Endothelial cell (in vitro differentiated cells): Measurements from ENCODE around the gene GRID1. TPM values are rescaled to one million over a fixed set of nuclear protein-coding genes. Genes with fewer than 3 reads are reported as not detected.

Experiments used
- DNase-seq: peaks from one replicate; pipeline ENCODE4 v3.0.0; 2021; ENCODE audit warnings: low spot score
- H3K27ac Mint-ChIP-seq: one replicate; pipeline ENCODE4 v1.8.0; 2021; ENCODE audit warnings: mixed read lengths, inconsistent platforms; ENCODE audit not compliant: unreplicated experiment
- H3K27me3 Mint-ChIP-seq: one replicate; pipeline ENCODE4 v1.8.0; 2021; ENCODE audit warnings: mild to moderate bottlenecking, moderate library complexity, mixed read lengths, inconsistent platforms; ENCODE audit not compliant: unreplicated experiment
- H3K36me3 Mint-ChIP-seq: one replicate; pipeline ENCODE4 v1.8.0; 2021; ENCODE audit warnings: mild to moderate bottlenecking, low read depth, mixed read lengths, inconsistent platforms; ENCODE audit not compliant: unreplicated experiment
- H3K4me1 Mint-ChIP-seq: one replicate; pipeline ENCODE4 v1.8.0; 2021; ENCODE audit warnings: mild to moderate bottlenecking, mixed read lengths, inconsistent platforms; ENCODE audit not compliant: unreplicated experiment
- H3K4me3 Mint-ChIP-seq: one replicate; pipeline ENCODE4 v1.8.0; 2021; ENCODE audit warnings: mild to moderate bottlenecking, mixed read lengths, inconsistent platforms; ENCODE audit not compliant: unreplicated experiment
- H3K9me3 Mint-ChIP-seq: one replicate; pipeline ENCODE4 v1.8.0; 2021; ENCODE audit warnings: mixed read lengths, inconsistent platforms; ENCODE audit not compliant: unreplicated experiment
- total RNA-seq: library from RNA; stranded (reverse); fragmentation: NEBNext Ultra II Directional; extraction: Animal tissue kit (Norgen Biotek cat#: 25700); gene quantifications from one replicate; pipeline ENCODE4 v1.2.1, GENCODE V29; 2021; ENCODE audit not compliant: unreplicated experiment
- TF ChIP-seq, protein P1 (sequence below): fragments of 200-600 bp; sonication (generic); IDR thresholded peaks from one replicate; pipeline ENCODE4 v1.5.0; 2021; ENCODE audit warnings: antibody characterized with exemption; ENCODE audit not compliant: unreplicated experiment

GRID1 gene
- total RNA-seq, 1 donor from 2014 or later = 0.26 TPM

DNA sequence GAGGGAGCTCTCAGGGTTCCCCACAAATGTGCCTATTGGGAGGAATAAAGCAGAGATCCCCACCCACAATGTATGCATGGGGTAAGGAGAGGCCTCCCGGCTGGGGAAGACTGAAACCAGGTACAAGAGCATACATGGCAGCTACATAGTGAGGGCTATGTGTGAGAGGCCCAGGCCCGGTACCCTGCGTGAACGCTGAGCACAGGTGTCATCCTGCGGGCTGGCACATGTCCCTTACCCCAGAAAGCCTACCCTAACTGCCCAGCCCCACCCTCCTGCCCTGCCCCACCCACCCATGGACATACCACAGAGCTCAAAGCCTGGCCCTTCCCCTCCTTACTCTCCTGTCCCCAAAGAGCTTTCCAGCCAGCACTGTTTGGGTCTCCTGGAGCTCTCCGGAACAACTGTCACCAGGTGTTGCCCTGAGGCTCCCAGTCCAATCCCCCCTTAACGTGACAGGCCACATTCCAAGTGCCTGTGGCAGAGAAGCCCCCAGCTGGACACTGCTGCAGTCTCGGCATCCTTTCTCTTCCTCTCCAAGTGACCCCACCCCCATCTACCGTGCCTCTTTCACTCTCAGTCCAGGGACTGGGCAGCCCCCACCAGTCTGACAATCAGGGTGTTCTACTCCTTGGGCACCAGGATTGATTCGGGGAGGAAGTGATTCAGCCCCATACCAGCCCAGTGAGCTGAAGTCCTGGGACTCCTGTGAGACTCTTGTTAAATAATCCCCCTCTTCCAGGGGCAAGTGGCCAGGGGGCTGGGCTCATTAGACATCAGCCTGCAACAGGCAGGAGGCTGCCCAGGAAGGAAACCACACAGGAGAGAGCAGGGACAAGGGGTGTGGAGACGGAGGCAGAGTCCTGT, 19.6 kb downstream of the GRID1 start:
- DNase-seq = no peak
- Mint-ChIP-seq H3K27me3 (peaks cover 2% of the 10 kb centered on the region), H3K9me3 (no peaks in the 10 kb centered on the region), H3K4me1 (no peaks in the 10 kb centered on the region), H3K27ac (no peak overlapping the region), H3K36me3 (no peaks in the 10 kb centered on the region), H3K4me3 (no peak overlapping the region)
- TF ChIP-seq, protein P1, sequence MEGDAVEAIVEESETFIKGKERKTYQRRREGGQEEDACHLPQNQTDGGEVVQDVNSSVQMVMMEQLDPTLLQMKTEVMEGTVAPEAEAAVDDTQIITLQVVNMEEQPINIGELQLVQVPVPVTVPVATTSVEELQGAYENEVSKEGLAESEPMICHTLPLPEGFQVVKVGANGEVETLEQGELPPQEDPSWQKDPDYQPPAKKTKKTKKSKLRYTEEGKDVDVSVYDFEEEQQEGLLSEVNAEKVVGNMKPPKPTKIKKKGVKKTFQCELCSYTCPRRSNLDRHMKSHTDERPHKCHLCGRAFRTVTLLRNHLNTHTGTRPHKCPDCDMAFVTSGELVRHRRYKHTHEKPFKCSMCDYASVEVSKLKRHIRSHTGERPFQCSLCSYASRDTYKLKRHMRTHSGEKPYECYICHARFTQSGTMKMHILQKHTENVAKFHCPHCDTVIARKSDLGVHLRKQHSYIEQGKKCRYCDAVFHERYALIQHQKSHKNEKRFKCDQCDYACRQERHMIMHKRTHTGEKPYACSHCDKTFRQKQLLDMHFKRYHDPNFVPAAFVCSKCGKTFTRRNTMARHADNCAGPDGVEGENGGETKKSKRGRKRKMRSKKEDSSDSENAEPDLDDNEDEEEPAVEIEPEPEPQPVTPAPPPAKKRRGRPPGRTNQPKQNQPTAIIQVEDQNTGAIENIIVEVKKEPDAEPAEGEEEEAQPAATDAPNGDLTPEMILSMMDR = no peak

DNA sequence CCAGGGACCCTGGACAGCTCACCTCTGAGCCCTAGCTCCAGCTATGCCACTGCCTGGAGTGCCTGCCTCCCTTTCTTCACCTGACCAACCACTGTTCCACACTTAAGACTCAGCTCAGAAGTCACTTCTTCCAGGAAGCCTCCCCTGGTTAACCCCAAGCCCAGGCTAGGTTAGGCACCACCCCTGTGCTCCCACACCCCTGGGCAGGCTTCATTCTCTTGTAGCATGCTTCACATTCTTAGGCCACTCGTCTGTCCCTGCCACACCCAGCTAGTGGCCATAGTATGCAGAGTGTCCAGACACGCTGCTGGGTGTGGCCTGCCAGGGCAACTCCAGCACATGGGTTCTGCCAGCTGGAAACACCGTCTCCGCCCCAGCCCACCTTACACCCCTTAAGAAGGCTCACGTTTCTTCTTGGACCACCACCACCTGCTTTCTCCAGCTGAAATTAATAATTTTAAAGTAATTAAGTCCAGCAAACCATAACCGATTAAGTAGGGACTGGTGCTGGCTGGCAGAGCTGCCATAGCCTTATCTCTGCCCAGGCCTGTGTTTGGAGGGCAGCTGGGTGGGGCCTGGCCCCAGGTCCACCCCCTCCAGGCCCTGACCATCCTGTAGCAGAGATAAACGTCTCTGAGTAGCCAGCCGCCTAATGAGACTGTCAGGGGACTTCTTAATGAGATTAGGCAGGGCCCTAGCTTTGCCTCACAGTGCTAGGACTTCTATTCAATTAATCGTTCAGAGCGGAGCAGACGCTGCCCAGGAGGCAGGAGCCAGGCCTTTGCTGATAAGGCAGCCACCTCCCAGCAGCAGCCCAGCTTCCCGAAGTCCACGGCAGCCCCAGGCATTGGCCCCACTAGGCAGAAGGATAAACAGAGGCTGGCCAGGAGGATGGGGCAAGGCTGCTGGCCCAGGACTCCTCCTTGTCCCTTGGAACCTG, 20.5 kb downstream of the GRID1 start:
- TF ChIP-seq, protein P1 = no peak
- Mint-ChIP-seq H3K36me3 (no peaks in the 10 kb centered on the region), H3K4me1 (no peaks in the 10 kb centered on the region), H3K4me3 (no peak overlapping the region), H3K27ac (no peak overlapping the region), H3K9me3 (no peaks in the 10 kb centered on the region), H3K27me3 (peaks cover 2% of the 10 kb centered on the region)
- DNase-seq = no peak

DNA sequence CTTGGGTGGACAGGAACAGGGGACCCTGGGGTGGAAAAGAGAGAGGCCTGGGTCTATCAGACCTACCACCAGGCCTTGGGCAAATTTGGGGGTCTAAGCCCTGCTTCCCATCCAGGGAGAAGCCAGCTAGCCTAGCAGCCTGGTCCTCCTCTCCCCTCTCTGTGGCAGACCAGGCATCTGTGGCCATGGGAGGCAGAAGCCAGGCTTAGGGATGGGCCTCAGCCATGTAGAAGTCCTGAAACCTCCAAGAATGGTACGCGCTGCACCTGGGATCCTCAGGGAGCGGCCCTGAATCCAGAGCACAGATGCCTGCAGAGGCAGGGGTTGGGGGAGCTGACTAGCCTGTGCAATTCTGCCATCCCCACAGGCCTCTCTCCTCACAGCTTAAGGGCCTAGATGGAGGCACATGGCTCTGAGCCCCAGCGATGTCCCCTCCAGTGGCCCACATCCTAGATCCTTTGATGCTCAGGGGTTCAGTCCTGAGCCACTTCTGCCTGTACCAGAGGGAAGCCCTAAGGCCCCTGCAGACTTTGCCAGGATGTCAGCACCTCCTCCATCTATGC, 21.2 kb downstream of the GRID1 start:
- H3K9me3 Mint-ChIP-seq = no peaks in the 10 kb centered on the region
- no peak overlapping the region for H3K27ac Mint-ChIP-seq
- TF ChIP-seq, protein P1 = no peak
- no peaks in the 10 kb centered on the region for H3K4me1 Mint-ChIP-seq
- H3K36me3 Mint-ChIP-seq = no peaks in the 10 kb centered on the region
- H3K4me3 Mint-ChIP-seq = no peak overlapping the region
- no peak for DNase-seq
- peaks cover 2% of the 10 kb centered on the region for H3K27me3 Mint-ChIP-seq

DNA sequence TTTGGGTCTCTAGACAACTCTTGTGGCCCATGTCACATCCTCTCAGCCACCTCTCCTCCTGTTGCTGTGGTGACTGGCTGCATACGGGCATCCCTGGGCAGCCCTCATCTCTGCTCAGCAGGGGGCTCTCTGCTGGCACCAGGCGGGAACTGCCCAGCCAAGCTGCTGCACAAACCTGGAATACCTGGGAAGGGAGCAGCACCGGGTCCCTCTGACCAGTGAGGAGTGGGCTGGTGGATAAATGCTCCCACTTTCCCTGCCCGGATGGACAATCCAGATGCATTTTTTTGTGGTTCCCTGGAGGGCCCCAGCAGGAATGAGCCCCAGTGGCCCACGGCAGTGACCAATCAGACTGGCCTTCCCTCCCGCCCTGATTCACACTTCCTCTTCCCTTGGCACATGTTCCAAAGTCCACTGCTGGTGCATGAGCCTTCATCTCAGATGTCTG, 21.9 kb downstream of the GRID1 start:
- TF ChIP-seq, protein P1 = no peak
- Mint-ChIP-seq H3K36me3 (no peaks in the 10 kb centered on the region), H3K9me3 (no peaks in the 10 kb centered on the region), H3K4me1 (no peaks in the 10 kb centered on the region), H3K27me3 (peaks cover 2% of the 10 kb centered on the region), H3K4me3 (no peak overlapping the region), H3K27ac (no peak overlapping the region)
- DNase-seq = no peak
